ENCODE data around the gene ACSS2. TPM values are rescaled to one million over a fixed set of nuclear protein-coding genes. Genes with fewer than 3 reads are reported as not detected.

Gene ACSS2
- total RNA-seq, 4 donors from 2014 or later = 34.8 to 90.7 (median 62.8) TPM

GRCh38 chr20:34964486-34964885 lies 88.1 kb downstream of the ACSS2 start:
- no peaks in the 10 kb centered on the region for H3K27me3 ChIP-seq
- H3K4me1 ChIP-seq = peaks cover 0 to 5% (median 0%) of the 10 kb centered on the region in 4 donors
- H3K27ac ChIP-seq (replicated peaks in 1 of 4) = no peak overlapping the region
- no peak overlapping the region for H3K4me3 ChIP-seq
- TF ChIP-seq POLR2AphosphoS5 (IDR thresholded peaks at IDR 0.05) = no peak
- TF ChIP-seq CTCF (IDR thresholded peaks at IDR 0.05) = no peak
- no peak for TF ChIP-seq POLR2A (IDR thresholded peaks at IDR 0.05; ENCODE audit: low read depth)
- TF ChIP-seq EP300 (IDR thresholded peaks at IDR 0.05) = no peak
- intact Hi-C loops (cut with DNase I) = no loop called here
- WGBS = 96% methylated on average over 5 of the region's 5 CpGs
- no peak for DNase-seq (ENCODE audit: extremely low spot score)
- no peaks in the 10 kb centered on the region for H3K36me3 ChIP-seq
- no peaks in the 10 kb centered on the region for H3K9me3 ChIP-seq

GRCh38 chr20:34965051-34965450 lies 88.6 kb downstream of the ACSS2 start:
- Histone ChIP-seq H3K9me3 (no peaks in the 10 kb centered on the region), H3K36me3 (no peaks in the 10 kb centered on the region), H3K27me3 (no peaks in the 10 kb centered on the region), H3K27ac (replicated peaks in 1 of 4) (no peak overlapping the region), H3K4me3 (no peak overlapping the region), H3K4me1 (peaks cover 0 to 5% (median 0%) of the 10 kb centered on the region in 4 donors)
- TF ChIP-seq POLR2A (IDR thresholded peaks at IDR 0.05; ENCODE audit: low read depth) (no peak), EP300 (IDR thresholded peaks at IDR 0.05) (no peak), POLR2AphosphoS5 (IDR thresholded peaks at IDR 0.05) (no peak), CTCF (IDR thresholded peaks at IDR 0.05) (no peak)
- no peak for DNase-seq (ENCODE audit: extremely low spot score)
- 91% methylated on average over 5 of the region's 5 CpGs for WGBS
- intact Hi-C loops (cut with DNase I) = no loop called here

GRCh38 chr20:34967421-34967820 lies 91.0 kb downstream of the ACSS2 start:
- no peak for TF ChIP-seq POLR2A (IDR thresholded peaks at IDR 0.05; ENCODE audit: low read depth)
- TF ChIP-seq POLR2AphosphoS5 (IDR thresholded peaks at IDR 0.05) = no peak
- no peak for TF ChIP-seq CTCF (IDR thresholded peaks at IDR 0.05)
- TF ChIP-seq EP300 (IDR thresholded peaks at IDR 0.05) = no peak
- Histone ChIP-seq H3K4me3 (no peak overlapping the region), H3K9me3 (no peaks in the 10 kb centered on the region), H3K36me3 (no peaks in the 10 kb centered on the region), H3K27me3 (no peaks in the 10 kb centered on the region), H3K27ac (replicated peaks in 1 of 4) (no peak overlapping the region), H3K4me1 (peaks cover 0 to 5% (median 0%) of the 10 kb centered on the region in 4 donors)
- WGBS = 95% methylated on average over 5 of the region's 5 CpGs
- no peak for DNase-seq (ENCODE audit: extremely low spot score)
- intact Hi-C loops (cut with DNase I) = no loop called here

GRCh38 chr20:34968042-34968775 lies 91.8 kb downstream of the ACSS2 start:
- 92% methylated on average over 6 of the region's 7 CpGs for WGBS
- Histone ChIP-seq H3K27me3 (no peaks in the 10 kb centered on the region), H3K36me3 (no peaks in the 10 kb centered on the region), H3K4me1 (peaks cover 0 to 5% (median 0%) of the 10 kb centered on the region in 4 donors), H3K9me3 (no peaks in the 10 kb centered on the region), H3K27ac (replicated peaks in 1 of 4) (no peak overlapping the region), H3K4me3 (no peak overlapping the region)
- no peak for TF ChIP-seq EP300 (IDR thresholded peaks at IDR 0.05)
- no peak for TF ChIP-seq CTCF (IDR thresholded peaks at IDR 0.05)
- no peak for TF ChIP-seq POLR2AphosphoS5 (IDR thresholded peaks at IDR 0.05)
- no peak for TF ChIP-seq POLR2A (IDR thresholded peaks at IDR 0.05; ENCODE audit: low read depth)
- no peak for DNase-seq (ENCODE audit: extremely low spot score)
- intact Hi-C loops (cut with DNase I) = no loop called here
